Esophagus muscularis mucosa (tissue), 4 donors: ENCODE data around the gene TPCN1. TPM values are rescaled to one million over a fixed set of nuclear protein-coding genes. Genes with fewer than 3 reads are reported as not detected.

Source experiments
- DNase-seq: peaks from one replicate; pipeline ENCODE4 v3.0.0-alpha.2; 2017; ENCODE audit errors: extremely low spot score
- H3K27ac ChIP-seq, 4 donors: fragments of 200-600 bp; sonication (generic); replicated peaks in 1 of 4; 1 replicate in 3 of 4; 2 replicates in 1 of 4; pipeline ENCODE4 v1.5.1; 2016 to 2019; ENCODE audit warnings: mild to moderate bottlenecking in 1 of 4
- H3K27me3 ChIP-seq, 4 donors: fragments of 200-600 bp; sonication (generic); one replicate each; pipeline versions ENCODE4 v1.5.1 to v1.6.0; 2016 to 2019
- H3K36me3 ChIP-seq, 4 donors: fragments of 200-600 bp; sonication (generic); one replicate each; pipeline ENCODE4 v1.5.1; 2016 to 2019
- H3K4me1 ChIP-seq, 4 donors: fragments of 200-600 bp; sonication (generic); one replicate each; pipeline ENCODE4 v1.5.1; 2016 to 2019
- H3K4me3 ChIP-seq, 4 donors: fragments of 200-600 bp; sonication (generic); 1 replicate in 2 of 4; 2 replicates in 2 of 4; pipeline ENCODE4 v1.5.1; 2016 to 2019; ENCODE audit warnings: mild to moderate bottlenecking in 4 of 4, moderate library complexity in 1 of 4
- H3K9me3 ChIP-seq, 4 donors: fragments of 200-600 bp; sonication (generic); 1 replicate in 3 of 4; 2 replicates in 1 of 4; pipeline ENCODE4 v1.5.1; 2016 to 2019
- CTCF ChIP-seq, 3 experiments: fragments of 200-600 bp in 2 of 3; fragments of 450-650 bp in 1 of 3; sonication (generic) in 2 of 3; IDR thresholded peaks; one replicate each; pipeline ENCODE4 v1.5.1; 2017 to 2019; ENCODE audit warnings: antibody characterized with exemption in 3 of 3, mild to moderate bottlenecking in 2 of 3, moderate library complexity in 1 of 3
- EP300 ChIP-seq: sonication (generic); formaldehyde crosslinking; IDR thresholded peaks from one replicate; pipeline ENCODE4 v1.6.1; 2017; ENCODE audit warnings: antibody characterized with exemption
- POLR2A ChIP-seq: fragments of 450-650 bp; IDR thresholded peaks from one replicate; pipeline ENCODE4 v1.6.1; 2017; ENCODE audit warnings: antibody characterized with exemption, moderate library complexity, mild to moderate bottlenecking, low read depth
- POLR2AphosphoS5 ChIP-seq, 2 donors: sonication (generic); formaldehyde crosslinking; IDR thresholded peaks; one replicate each; pipeline ENCODE4 v1.6.1; 2017; ENCODE audit warnings: antibody characterized with exemption in 2 of 2
- WGBS: methylation state at CpG from one replicate; pipeline ENCODE4 v1.1.5; 2018; 5-methylcytosine and 5-hydroxymethylcytosine counted together
- intact Hi-C: fragments of 100-400 bp; cut with DNase I; formaldehyde crosslinking; loops from one replicate; pipeline ENCODE4 v1.15.1; 2023
- total RNA-seq, 4 donors: library from RNA; depleted of rRNA; stranded (reverse); fragments of >200 nt; gene quantifications; one replicate each; pipeline versions ENCODE4 v1.1.0 to v1.2.1, GENCODE V29; 2016

The TPCN1 gene
- total RNA-seq, 4 donors from 2014 or later: 31.1 to 54.0 (median 34.5) TPM

DNA sequence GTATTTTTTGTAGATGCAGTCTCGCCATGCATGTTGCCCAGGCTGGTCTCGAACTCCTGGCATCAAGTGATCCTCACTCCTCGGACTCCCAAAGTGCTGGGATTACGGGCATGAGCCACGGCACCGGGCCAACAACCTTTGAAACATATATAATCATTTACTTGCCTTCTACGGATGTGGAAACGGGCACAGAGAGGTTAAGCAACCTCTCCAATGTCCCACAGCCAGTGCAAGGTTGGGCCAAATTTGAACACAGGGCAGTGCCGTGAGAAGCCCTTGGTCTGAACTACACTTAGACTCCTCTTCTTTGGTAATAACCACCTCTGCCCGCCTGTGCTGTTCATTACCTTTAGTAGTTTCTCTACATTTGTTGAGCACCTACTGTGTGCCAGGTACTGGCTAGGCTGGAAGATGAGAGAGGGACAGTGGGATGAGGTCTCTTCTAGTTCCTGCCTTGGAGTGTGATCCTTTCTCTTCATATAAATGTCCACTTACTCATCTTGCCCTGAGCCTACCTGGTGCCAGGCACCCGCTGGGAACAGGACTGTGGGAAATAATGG, 38.2 kb upstream of the TPCN1 start:
- Histone ChIP-seq H3K27ac (no peak overlapping the region), H3K9me3 (no peaks in the 10 kb centered on the region), H3K36me3 (peaks cover 28 to 44% (median 33%) of the 10 kb centered on the region in 4 donors), H3K4me3 (no peak overlapping the region), H3K27me3 (no peaks in the 10 kb centered on the region), H3K4me1 (peaks cover 23 to 41% (median 36%) of the 10 kb centered on the region in 4 donors)
- intact Hi-C loops: no loop called here
- no peak for TF ChIP-seq EP300
- no peak for TF ChIP-seq CTCF (IDR thresholded peaks at IDR 0.05)
- no peak for TF ChIP-seq POLR2A
- no peak for TF ChIP-seq POLR2AphosphoS5 (IDR thresholded peaks at IDR 0.05)
- WGBS: 95% methylated on average over 11 of the region's 11 CpGs
- no peak for DNase-seq

DNA sequence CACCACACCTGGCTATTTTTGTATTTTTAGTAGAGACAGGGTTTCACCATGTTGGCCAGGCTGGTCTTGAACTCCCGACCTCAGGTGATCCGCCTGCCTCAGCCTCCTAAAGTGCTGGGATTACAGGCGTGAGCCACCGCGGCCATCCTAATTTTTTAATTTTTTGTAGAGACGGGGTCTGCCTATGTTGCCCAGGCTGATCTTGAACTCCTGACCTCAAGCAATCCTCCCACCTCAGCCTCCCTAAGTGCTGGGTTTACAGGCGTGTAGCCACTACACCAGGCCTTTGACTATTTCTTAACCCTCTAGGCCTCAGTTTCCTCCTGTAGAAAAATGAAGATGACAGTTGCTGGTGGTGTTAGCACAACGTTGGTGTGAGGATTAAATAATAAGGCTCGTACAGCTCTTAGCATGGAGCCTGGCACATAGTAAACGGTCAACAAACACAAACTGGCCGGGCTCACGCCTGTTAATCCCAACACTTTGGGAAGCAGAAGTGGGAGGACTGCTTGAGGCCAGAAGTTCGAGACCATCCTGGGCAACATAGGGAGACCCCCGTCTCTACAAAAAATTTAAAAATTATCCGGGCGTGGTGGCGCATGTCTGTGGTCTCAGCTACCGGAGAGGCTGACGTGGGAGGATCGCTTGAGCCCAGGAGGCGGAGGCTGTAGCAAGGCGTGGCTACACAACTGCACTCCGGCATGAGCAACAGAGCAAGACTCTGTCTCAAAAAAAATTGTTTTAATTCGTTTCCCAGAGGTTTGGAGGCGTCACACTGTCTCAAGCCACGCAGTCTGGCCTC, 37.0 kb upstream of the TPCN1 start:
- peaks cover 23 to 41% (median 36%) of the 10 kb centered on the region in 4 donors for H3K4me1 ChIP-seq
- H3K36me3 ChIP-seq: peaks cover 17 to 37% (median 26%) of the 10 kb centered on the region in 4 donors
- WGBS: 31% methylated on average over 25 of the region's 26 CpGs
- peak overlapping the region; percentile 91 to 98 (median 95) for H3K27ac ChIP-seq
- intact Hi-C loops: no loop called here
- TF ChIP-seq POLR2A (no peak), EP300 (no peak), CTCF (IDR thresholded peaks at IDR 0.05) (no peak), POLR2AphosphoS5 (IDR thresholded peaks at IDR 0.05) (no peak)
- DNase-seq: peak; percentile 92
- H3K9me3 ChIP-seq: no peaks in the 10 kb centered on the region
- H3K4me3 ChIP-seq: peak overlapping the region; percentile 67 to 98 (median 92)
- H3K27me3 ChIP-seq: no peaks in the 10 kb centered on the region

DNA sequence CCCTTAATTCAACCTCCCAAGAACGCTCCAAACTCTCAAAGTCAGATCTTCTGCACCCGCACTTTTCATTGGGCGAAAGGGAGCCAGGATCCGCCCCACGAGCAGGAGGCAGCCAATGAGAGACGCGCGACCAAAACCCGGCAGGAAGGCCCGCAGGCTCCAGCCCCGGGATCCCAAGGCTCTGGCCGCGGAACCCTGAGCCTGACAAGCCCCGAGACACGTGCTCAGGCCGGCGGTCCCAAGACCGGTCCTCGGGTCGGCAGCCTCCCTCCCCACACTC, 36.4 kb upstream of the TPCN1 start:
- Histone ChIP-seq H3K9me3 (no peaks in the 10 kb centered on the region), H3K27me3 (no peaks in the 10 kb centered on the region), H3K36me3 (peaks cover 11 to 34% (median 22%) of the 10 kb centered on the region in 4 donors), H3K4me3 (peak overlapping the region; percentile 67 to 98 (median 92)), H3K27ac (peak overlapping the region; percentile 91 to 98 (median 95)), H3K4me1 (peaks cover 23 to 41% (median 36%) of the 10 kb centered on the region in 4 donors)
- no peak for TF ChIP-seq CTCF (IDR thresholded peaks at IDR 0.05)
- DNase-seq: peak; percentile 97
- WGBS: 0% methylated on average over 5 of the region's 20 CpGs
- intact Hi-C loops: no loop called here

GRCh38 chr12:113185180-113186032, 35.9 kb upstream of the TPCN1 start, which contains the start of the genes DDX54 and RITA1:
DDX54 (minus strand) TSS chr12:113185478; CDS start chr12:113185451, 27 bp downstream.
RITA1 (plus strand) TSS chr12:113185721; CDS start chr12:113186747, 1,026 bp downstream.
- WGBS: 0% methylated on average over 10 of the region's 89 CpGs
- intact Hi-C loops: loop anchor here (2.0 kb wide), 1 partner anchor 35 kb away; the partner anchor contains the start of gene TPCN1
- H3K27me3 ChIP-seq: no peaks in the 10 kb centered on the region
- H3K27ac ChIP-seq: peak within 1 kb of the TSS; percentile 91 to 98 (median 95)
- peaks cover 23 to 41% (median 36%) of the 10 kb centered on the region in 4 donors for H3K4me1 ChIP-seq
- DNase-seq: peak; percentile 94
- peaks cover 7 to 34% (median 19%) of the 10 kb centered on the region in 4 donors for H3K36me3 ChIP-seq
- TF ChIP-seq POLR2A (no peak), POLR2AphosphoS5 (IDR thresholded peaks at IDR 0.05) (peak; percentile 63 to 77), CTCF (IDR thresholded peaks at IDR 0.05) (no peak), EP300 (no peak)
- peak within 1 kb of the TSS; percentile 67 to 98 (median 92) for H3K4me3 ChIP-seq
- H3K9me3 ChIP-seq: no peaks in the 10 kb centered on the region
